Vagina (tissue), 2 donors: Measurements from ENCODE around the gene TMPRSS7.
A peak's percentile ranks its signal among the peaks of the same experiment; 100 is the strongest.

Source experiments
- CTCF ChIP-seq, 3 experiments: fragments of 450-650 bp in 2 of 3; fragments of 200-600 bp in 1 of 3; sonication (generic) in 1 of 3; IDR thresholded peaks; one replicate each; pipeline ENCODE4 v1.5.1; 2017 to 2019; ENCODE audit warnings: antibody characterized with exemption in 3 of 3, mild to moderate bottlenecking in 2 of 3, moderate library complexity in 2 of 3
- POLR2A ChIP-seq, 2 donors: fragments of 450-650 bp; IDR thresholded peaks; one replicate each; pipeline ENCODE4 v1.6.1; 2017; ENCODE audit warnings: antibody characterized with exemption in 2 of 2, mild to moderate bottlenecking in 2 of 2, moderate library complexity in 2 of 2
- POLR2AphosphoS5 ChIP-seq, 2 donors: sonication (generic); formaldehyde crosslinking; IDR thresholded peaks; one replicate each; pipeline ENCODE4 v1.9.0; 2017; ENCODE audit warnings: antibody characterized with exemption in 2 of 2, mild to moderate bottlenecking in 2 of 2, low read depth in 1 of 2; ENCODE audit not compliant: insufficient read depth in 1 of 2

GRCh38 chr3:112097378-112097777 lies 62.8 kb downstream of the TMPRSS7 start:
- TF ChIP-seq POLR2A (IDR thresholded peaks at IDR 0.05) (no peak), CTCF (IDR thresholded peaks at IDR 0.05) (no peak), POLR2AphosphoS5 (IDR thresholded peaks at IDR 0.05; ENCODE audit: insufficient read depth in 1 of 2, low read depth in 1 of 2) (peak in 1 of 2 donors; percentile 58)
